Caco-2 (cell line): ENCODE measurements around the gene RINL. TPM values are rescaled to one million over a fixed set of nuclear protein-coding genes. Genes with fewer than 3 reads are reported as not detected.
"Not testable (repeated sequence)": the region's sequence is repeated elsewhere in the genome, so short reads cannot be mapped to it uniquely, and the experiment has no call there.

Experiments
- BruUV-seq: library from RNA; stranded (reverse); fragments of 400-500 nt; replicated peaks from 2 replicates; lab custom pipeline; 2021; lab: Mats Ljungman, UMichigan
- CTCF ChIA-PET: fragments of 300-600 bp; sonication (Branson Sonifier 250); formaldehyde crosslinking; loops from one replicate; lab custom pipeline; 2022; ENCODE audit warnings: antibody characterized with exemption; lab: Charles Lee
- POLR2A ChIA-PET: fragments of 300-600 bp; sonication (Branson Sonifier 250); formaldehyde crosslinking; loops from one replicate; lab custom pipeline; 2022; ENCODE audit warnings: antibody characterized with exemption; lab: Charles Lee
- DNase-seq, 2 experiments: peaks; one replicate each; pipeline versions ENCODE4 v3.0.0 to v3.0.0-alpha.2; 2020 to 2022
- H3K27me3 ChIP-seq: replicated peaks from 2 replicates; pipeline ENCODE4 v1.6.0; 2011; ENCODE audit warnings: low read length; ENCODE audit not compliant: control insufficient read depth, insufficient read depth
- H3K36me3 ChIP-seq: 2 replicates; pipeline ENCODE4 v1.5.1; 2011; ENCODE audit warnings: low read length; ENCODE audit not compliant: control insufficient read depth, insufficient read depth
- H3K4me1 ChIP-seq: fragments of 250-450 bp; sonication (Bioruptor Pico); 2 replicates; pipeline ENCODE4 v1.5.1; 2020; ENCODE audit warnings: mild to moderate bottlenecking
- H3K4me3 ChIP-seq: 2 replicates; pipeline ENCODE4 v1.5.1; 2011; ENCODE audit warnings: low read depth, mild to moderate bottlenecking, control low read depth, low read length
- H3K9me3 ChIP-seq: fragments of 250-450 bp; sonication (Bioruptor Pico); 2 replicates; pipeline ENCODE4 v1.5.1; 2020; ENCODE audit warnings: mild to moderate bottlenecking, moderate library complexity
- H3K27ac Mint-ChIP-seq: one replicate; pipeline ENCODE4 v1.8.0; 2022; ENCODE audit warnings: mixed read lengths; ENCODE audit not compliant: unreplicated experiment
- H3K27me3 Mint-ChIP-seq: one replicate; pipeline ENCODE4 v1.8.0; 2022; ENCODE audit warnings: mixed read lengths; ENCODE audit not compliant: insufficient read depth, unreplicated experiment
- H3K36me3 Mint-ChIP-seq: one replicate; pipeline ENCODE4 v1.8.0; 2022; ENCODE audit warnings: mild to moderate bottlenecking, mixed read lengths; ENCODE audit not compliant: insufficient read depth, unreplicated experiment
- H3K4me1 Mint-ChIP-seq: one replicate; pipeline ENCODE4 v1.8.0; 2022; ENCODE audit warnings: low read depth, mixed read lengths; ENCODE audit not compliant: unreplicated experiment
- H3K4me3 Mint-ChIP-seq: one replicate; pipeline ENCODE4 v1.8.0; 2022; ENCODE audit warnings: mild to moderate bottlenecking, moderate library complexity, mixed read lengths; ENCODE audit not compliant: unreplicated experiment
- H3K9me3 Mint-ChIP-seq: one replicate; pipeline ENCODE4 v1.8.0; 2022; ENCODE audit warnings: mixed read lengths; ENCODE audit not compliant: unreplicated experiment
- CTCF ChIP-seq, 2 experiments: fragments of 200-600 bp in 1 of 2; IDR thresholded peaks; 1 replicate in 1 of 2; 2 replicates in 1 of 2; pipeline versions ENCODE4 v1.5.1 to v1.8.0; 2011 to 2022; ENCODE audit warnings: antibody characterized with exemption in 1 of 2, control low read depth in 1 of 2, inconsistent platforms in 1 of 2, low read depth in 1 of 2, low read length in 1 of 2, mild to moderate bottlenecking in 1 of 2, moderate library complexity in 1 of 2; ENCODE audit not compliant: insufficient read depth in 1 of 2, severe bottlenecking in 1 of 2, unreplicated experiment in 1 of 2
- intact Hi-C: fragments of 100-400 bp; cut with micrococcal nuclease; formaldehyde crosslinking; loops from one replicate; pipeline ENCODE4 v1.10.0; 2022; ENCODE audit not compliant: unreplicated experiment
- total RNA-seq: library from RNA; stranded (reverse); gene quantifications from 2 replicates; pipeline ENCODE4 v1.2.3, GENCODE V29; 2022

The RINL gene
- total RNA-seq, 1 experiment from 2014 or later: 1.9 TPM

DNA sequence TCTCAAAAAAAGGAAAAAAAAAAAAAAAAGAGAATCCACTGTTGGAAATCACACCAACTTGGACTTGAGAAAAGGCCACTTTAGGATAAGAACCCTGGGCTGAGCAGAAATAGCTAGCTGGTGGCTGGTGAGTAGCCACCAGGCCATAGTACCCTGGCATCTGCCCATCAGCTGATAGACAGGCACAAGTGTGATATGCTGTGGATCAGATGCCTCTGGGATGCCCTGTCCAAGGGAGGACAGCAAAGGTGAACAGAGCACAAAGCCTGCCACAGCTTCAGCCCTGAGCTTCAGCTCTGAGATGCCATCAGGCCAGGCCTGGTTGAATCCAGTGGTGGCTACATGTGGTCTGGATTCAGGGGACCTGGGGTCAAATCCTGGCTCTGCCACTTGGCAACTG lies 12.6 kb upstream of the RINL start:
- CTCF ChIA-PET: no interaction called here

GRCh38 chr19:38889803-38890202 lies 11.7 kb upstream of the RINL start:
- Histone ChIP-seq H3K4me1 (peaks cover 10% of the 10 kb centered on the region; the same call in 1 of the 2 replicates), H3K27me3 (no peaks in the 10 kb centered on the region), H3K36me3 (peaks cover 2% of the 10 kb centered on the region), H3K4me3 (no peak overlapping the region), H3K9me3 (no peaks in the 10 kb centered on the region)
- Mint-ChIP-seq H3K4me1 (no peaks in the 10 kb centered on the region), H3K36me3 (peaks cover 5% of the 10 kb centered on the region), H3K27ac (no peak overlapping the region), H3K4me3 (no peak overlapping the region), H3K27me3 (no peaks in the 10 kb centered on the region), H3K9me3 (no peaks in the 10 kb centered on the region)
- intact Hi-C loops: no loop called here
- ChIA-PET POLR2A (no interaction called here), CTCF (no interaction called here)
- TF ChIP-seq CTCF (IDR thresholded peaks at IDR 0.05; ENCODE audit: insufficient read depth in 1 of 2, low read depth in 1 of 2, low read length in 1 of 2, severe bottlenecking in 1 of 2, unreplicated experiment in 1 of 2): no peak
- BruUV-seq: no TSS peak
- no peak for DNase-seq

More for the DNA sequence above, 12.6 kb upstream of the RINL start:
- H3K36me3 ChIP-seq: peaks cover 2% of the 10 kb centered on the region
- Mint-ChIP-seq H3K4me3 (no peak overlapping the region), H3K27me3 (no peaks in the 10 kb centered on the region), H3K27ac (no peak overlapping the region), H3K4me1 (no peaks in the 10 kb centered on the region), H3K36me3 (peaks cover 5% of the 10 kb centered on the region), H3K9me3 (no peaks in the 10 kb centered on the region)
- DNase-seq: no peak
- no peaks in the 10 kb centered on the region for H3K9me3 ChIP-seq
- BruUV-seq: no TSS peak
- H3K4me3 ChIP-seq: no peak overlapping the region
- no peaks in the 10 kb centered on the region for H3K27me3 ChIP-seq
- TF ChIP-seq CTCF (IDR thresholded peaks at IDR 0.05; ENCODE audit: insufficient read depth in 1 of 2, low read depth in 1 of 2, low read length in 1 of 2, severe bottlenecking in 1 of 2, unreplicated experiment in 1 of 2): no peak
- H3K4me1 ChIP-seq: peaks cover 10% of the 10 kb centered on the region; the same call in 1 of the 2 replicates
- POLR2A ChIA-PET: interaction anchor here (1.0 kb wide), 1 partner anchor 9 kb away, joined by 3 read pairs; the partner anchor contains the start of genes NFKBIB and SIRT2
- intact Hi-C loops: no loop called here

GRCh38 chr19:38888876-38889275 lies 10.8 kb upstream of the RINL start:
- Histone ChIP-seq H3K36me3 (peaks cover 2% of the 10 kb centered on the region), H3K9me3 (no peaks in the 10 kb centered on the region), H3K4me3 (no peak overlapping the region), H3K27me3 (no peaks in the 10 kb centered on the region), H3K4me1 (peaks cover 10% of the 10 kb centered on the region; the same call in 1 of the 2 replicates)
- Mint-ChIP-seq H3K27me3 (no peaks in the 10 kb centered on the region), H3K4me3 (no peak overlapping the region), H3K27ac (no peak overlapping the region), H3K36me3 (peaks cover 5% of the 10 kb centered on the region), H3K4me1 (no peaks in the 10 kb centered on the region), H3K9me3 (no peaks in the 10 kb centered on the region)
- ChIA-PET POLR2A (no interaction called here), CTCF (no interaction called here)
- BruUV-seq: no TSS peak
- no peak for DNase-seq
- intact Hi-C loops: no loop called here
- no peak for TF ChIP-seq CTCF (IDR thresholded peaks at IDR 0.05; ENCODE audit: insufficient read depth in 1 of 2, low read depth in 1 of 2, low read length in 1 of 2, severe bottlenecking in 1 of 2, unreplicated experiment in 1 of 2)

DNA sequence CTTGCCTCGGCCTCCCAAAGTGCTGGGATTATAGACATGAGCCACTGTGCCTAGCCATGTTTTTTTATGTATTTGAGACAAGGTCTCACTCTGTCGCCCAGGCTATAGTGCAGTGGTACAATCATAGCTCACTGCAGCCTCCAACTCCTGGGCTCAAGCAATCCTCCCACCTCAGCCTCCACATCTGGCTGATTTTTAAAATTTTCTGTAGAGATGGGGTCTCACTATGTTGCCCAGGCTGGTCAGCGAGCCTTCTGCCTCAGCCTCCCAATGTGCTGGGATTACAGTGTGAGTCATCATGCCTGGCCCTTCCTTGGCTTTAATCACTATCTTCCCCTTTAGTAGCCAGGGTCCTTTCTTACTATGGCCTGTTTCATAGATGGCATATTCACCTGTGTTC lies 6.6 kb upstream of the RINL start:
- H3K27me3 Mint-ChIP-seq, CTCF ChIA-PET, H3K4me1 Mint-ChIP-seq, H3K4me3 ChIP-seq, BruUV-seq, H3K9me3 ChIP-seq, DNase-seq, H3K9me3 Mint-ChIP-seq, H3K27me3 ChIP-seq, H3K36me3 ChIP-seq, H3K4me3 Mint-ChIP-seq, intact Hi-C loops, POLR2A ChIA-PET: not testable (repeated sequence)
- peaks cover 11% of the 10 kb centered on the region for H3K36me3 Mint-ChIP-seq
- H3K27ac Mint-ChIP-seq: peak overlapping the region; percentile 22
- H3K4me1 ChIP-seq: peaks cover 40% of the 10 kb centered on the region
